HG02610 (cell line): ENCODE measurements around the gene RSPH3.
A peak's percentile ranks its signal among the peaks of the same experiment; 100 is the strongest.
"Not testable (repeated sequence)": the region's sequence is repeated elsewhere in the genome, so short reads cannot be mapped to it uniquely, and the experiment has no call there.

Experiments used
- ATAC-seq: cut with Tn5 transposase; IDR thresholded peaks from one replicate; pipeline ENCODE4 v1.9.1; 2021; ENCODE audit warnings: mild to moderate bottlenecking, moderate library complexity; ENCODE audit not compliant: unreplicated experiment

Gene RSPH3, protein sequence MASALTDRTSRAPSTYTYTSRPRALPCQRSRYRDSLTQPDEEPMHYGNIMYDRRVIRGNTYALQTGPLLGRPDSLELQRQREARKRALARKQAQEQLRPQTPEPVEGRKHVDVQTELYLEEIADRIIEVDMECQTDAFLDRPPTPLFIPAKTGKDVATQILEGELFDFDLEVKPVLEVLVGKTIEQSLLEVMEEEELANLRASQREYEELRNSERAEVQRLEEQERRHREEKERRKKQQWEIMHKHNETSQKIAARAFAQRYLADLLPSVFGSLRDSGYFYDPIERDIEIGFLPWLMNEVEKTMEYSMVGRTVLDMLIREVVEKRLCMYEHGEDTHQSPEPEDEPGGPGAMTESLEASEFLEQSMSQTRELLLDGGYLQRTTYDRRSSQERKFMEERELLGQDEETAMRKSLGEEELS

DNA sequence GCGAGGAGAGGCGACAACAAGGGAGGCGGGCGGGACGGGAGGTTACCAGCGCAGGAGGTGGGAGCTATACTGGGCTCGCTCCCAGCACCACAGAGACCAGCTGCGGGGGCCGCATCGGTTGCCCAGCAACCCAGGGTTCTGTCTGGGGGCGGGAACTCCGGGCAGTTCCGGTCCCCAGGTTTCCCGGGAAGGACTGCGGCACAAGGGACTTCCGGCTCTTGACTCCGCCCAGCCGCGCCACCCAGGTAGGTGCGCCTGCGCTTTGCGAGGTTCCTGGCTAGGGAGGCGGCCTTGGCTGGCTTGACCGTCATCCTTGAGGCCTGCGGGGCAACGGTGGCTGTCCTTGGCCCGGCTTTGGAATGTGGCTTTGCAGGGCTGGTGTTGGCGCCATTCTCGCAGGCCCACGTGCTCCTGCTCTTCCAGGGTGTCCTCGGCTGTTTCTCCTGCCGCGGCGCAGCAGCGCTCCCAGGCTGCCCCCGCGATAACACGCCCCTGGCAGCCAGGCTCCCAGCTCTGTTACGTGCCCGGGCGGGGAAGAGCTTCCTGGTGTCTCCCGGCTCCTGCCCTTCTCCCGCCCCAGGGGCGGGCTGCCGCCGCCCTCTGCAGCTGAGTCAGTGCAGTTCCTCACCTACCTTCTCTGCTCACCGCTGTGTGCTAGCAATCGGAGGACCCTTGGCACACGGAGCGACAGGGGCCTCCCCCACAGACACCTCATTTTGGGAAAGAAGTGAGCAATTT lies at the start of gene RSPH3:
Gene RSPH3 (minus strand): TSS at position 537 of the 738 bp plus-strand sequence. CDS start 652 bp downstream, outside the sequence.
- ATAC-seq: peak; percentile 93

DNA sequence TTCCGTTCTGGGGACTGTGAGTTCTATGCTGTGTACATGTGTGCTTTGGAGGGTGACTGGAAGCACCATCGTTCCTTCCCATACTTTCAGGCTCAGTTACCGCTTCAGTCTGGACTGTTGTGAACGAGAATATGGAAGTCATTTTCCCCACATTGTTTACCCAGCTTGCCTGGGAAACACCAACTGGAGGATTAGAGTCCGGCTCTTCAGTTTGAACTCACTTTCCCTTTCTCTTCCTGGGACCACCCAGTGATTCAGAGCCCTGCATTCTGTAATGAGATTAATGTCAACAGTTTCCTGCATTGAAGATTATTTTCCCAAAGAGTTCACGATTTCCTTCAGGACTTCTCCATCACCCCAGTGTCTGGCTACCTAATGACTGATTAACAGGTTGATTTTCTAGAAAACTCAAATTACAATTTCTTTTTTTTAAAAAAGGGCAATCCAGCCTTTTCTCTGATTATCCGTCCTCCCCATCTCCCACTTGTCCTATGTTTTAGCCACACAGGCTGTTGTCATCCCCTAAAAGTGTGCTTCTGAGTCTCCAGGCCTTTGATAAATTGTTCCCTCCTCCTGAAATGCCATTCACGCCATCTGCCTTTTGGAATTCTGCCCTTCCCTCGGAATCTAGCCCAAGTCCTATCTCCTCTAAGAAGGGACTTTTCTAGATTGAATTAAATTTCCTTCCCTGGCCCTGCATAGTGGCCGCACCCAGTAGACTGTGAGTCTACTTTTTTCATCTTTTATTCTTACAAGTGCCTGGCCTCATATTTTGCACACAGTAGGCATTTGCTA lies 48.1 kb upstream of the RSPH3 start:
- no peak for ATAC-seq

DNA sequence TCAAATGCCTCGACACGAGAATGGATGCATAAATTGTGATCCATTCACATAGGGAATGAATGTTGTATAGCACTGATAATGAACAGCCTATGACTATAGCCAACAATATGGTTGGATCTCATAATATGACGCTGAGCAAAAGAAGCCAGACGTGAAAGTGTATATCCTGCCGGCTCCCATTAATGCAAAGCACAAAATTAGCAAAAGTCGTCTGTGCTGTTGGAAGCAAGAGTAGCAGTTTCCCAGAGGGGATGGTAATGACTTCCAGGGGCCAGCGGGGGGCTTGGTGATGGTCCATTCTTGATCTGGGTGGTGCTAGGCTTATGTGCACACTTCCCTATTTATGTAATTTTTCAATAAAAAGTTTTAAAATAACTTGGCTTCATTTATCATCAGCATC lies 45.8 kb upstream of the RSPH3 start:
- ATAC-seq: no peak

DNA sequence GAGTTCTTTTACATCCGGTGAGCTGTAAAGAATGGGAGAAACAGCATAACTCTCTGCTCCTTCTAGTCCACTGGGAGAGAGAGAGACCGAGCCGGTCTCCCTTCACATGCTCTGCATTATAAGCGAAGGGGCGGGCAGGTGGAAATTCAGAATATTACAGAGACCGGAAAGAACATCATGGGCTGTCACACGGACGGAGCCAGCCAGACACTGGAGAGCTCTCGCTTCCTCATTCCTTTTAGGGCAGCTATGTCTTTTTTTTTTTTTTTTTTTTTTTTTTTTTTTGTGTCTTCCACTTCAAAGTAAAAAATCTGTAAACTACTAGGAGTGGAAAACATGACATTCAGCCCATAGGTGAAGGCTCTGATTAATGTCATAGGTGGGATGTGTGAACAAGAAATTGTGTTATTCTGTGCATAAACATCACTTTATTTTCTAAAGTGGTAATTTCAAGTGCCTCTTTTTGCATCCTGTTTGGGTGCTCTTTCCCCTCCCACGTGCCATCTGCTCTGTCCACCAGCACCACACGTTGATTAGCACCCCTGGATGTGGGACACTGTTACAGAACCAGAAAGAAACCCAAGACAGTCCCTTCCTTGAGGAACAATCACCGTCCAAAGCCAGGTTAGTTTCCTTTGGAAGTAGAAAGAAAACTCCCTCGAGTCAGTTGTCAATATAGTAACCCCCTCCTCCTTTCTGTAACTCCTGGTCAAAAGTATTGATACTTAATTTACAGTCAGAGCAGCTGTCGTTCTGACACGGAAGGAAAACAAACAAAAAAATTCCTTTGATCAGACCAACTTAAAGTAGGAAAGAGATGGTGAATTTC lies 45.1 kb upstream of the RSPH3 start, which contains the start of gene TAGAP:
Gene TAGAP (minus strand): TSS at position 93 of the 829 bp plus-strand sequence. CDS start 845 bp downstream, outside the sequence.
- ATAC-seq: peak; percentile 89

DNA sequence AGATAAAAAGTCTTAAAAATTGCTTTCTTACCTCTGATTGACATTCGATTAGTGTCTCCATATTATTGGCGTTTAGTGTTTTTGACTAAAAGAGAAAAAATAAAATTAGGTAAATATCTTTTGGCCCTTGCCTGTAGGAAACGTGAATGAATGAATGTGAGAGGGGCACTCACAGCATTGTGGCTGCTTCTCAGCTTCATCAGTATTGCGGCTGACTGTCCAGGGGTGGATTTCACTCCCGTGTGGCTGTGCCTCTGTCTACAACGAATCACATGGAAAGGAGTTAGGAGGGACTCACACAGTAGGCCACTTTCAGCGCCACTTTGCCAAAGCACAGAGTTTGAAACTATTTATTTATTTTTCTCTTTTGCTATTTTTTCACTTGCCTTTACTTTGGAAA lies 43.9 kb upstream of the RSPH3 start:
- no peak for ATAC-seq

DNA sequence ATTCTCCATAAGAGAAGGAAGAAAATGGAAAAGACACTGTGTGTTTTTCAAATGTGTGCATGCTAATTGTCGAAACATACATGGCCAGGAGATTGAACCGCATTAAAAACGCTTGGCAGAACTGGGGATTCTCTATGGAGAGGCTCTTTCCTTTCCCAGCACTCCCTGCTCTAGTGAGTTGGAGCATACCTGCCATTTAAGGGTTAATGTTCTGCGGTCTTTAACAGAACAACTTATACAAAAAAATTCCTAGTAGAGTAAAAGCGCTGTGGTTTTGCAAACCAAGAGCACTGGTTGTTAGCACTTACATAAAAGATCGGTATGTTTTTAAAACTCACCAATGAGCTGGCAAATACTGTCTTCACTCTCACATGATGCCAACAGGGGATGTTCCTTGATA lies 43.2 kb upstream of the RSPH3 start:
- no peak for ATAC-seq

DNA sequence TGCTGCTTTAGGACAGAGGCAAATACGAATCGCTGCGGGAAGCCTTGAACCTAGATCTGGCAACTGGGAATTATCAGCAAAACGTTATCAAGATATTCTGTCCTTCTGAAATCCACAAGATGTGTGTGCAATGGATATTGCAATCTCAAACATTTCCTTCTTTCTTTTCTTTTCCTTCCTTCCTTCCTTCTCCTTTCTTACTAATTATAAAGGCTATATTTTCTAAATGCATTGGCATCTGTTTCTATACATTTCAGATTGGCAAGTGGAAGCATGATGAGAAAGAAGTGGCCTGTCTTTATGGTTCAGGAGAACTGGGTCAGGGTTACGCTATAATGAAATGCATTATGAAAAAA lies 42.8 kb upstream of the RSPH3 start:
- no peak for ATAC-seq

DNA sequence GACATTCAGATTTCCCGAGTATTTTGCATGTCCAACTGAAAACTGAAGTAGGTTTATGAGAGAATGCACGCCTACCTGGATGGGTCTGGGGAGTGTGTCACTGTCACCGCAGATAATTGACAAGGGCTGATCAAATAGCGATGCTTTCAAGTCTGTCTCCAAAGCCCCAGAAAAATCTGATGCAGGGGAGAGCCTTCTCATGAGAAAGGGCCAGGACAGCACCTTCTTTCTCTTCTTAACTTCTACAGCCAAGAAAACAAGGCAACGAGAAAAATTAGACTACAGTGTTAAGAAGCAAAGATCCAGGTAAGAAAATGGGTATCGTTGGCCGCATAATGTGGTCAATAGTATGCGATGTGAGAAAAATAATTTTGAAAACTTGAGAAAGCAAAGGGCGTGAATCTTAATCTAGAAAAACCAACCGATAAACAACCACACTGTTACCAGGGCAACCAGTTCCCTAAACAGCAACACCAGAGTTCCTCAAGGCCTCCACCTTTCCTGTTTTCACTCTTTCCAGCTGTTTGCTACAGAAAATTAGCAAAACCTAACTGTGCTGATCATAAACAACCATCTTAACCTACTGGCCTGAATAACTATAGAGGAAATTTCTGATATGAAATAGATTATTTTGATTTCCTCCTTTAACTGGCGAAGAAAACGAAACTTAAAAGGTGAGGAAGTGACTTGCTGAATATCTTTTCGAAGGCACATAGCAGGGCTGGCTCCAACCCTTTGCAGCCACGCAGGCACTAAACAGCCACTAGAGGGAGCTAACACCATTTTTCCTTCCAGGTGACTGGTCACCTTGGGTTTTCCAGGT lies 42.2 kb upstream of the RSPH3 start:
- ATAC-seq: peak; percentile 28

DNA sequence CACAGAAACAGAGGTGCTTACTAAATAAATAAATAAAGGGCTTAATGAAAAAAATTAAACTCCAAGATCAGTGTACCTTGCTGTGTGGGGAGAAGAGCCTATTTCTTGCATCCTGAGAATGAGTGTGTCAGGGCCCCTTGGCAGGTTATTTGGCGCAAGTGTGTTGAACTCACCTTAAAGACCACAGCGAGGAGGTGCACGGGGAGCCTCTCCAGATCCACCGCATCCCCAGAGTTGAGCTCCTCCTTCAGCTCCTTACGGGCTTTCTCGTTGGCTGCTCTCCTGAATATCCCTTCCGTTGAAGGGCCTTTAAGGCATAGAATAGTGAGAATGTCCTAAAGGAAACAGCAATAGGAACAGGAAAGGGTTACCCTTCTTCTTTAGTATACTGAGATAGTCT lies 41.2 kb upstream of the RSPH3 start:
- no peak for ATAC-seq

DNA sequence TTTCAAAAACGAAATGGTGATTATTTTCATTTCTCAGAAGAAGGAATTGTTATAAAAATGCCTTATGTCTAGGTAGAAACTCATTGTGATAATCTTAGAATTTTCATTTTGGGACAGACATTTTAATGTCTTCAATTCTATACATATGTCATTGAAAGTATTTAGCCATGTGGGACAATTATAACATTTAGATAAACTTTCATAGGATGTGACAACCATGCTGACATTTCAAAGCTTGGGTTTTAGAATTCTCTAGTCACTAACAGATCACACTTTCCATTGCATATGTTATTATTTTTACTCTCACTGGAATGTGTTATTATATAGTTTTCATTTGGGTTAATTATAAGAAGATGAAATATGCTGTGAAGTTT lies 39.9 kb upstream of the RSPH3 start:
- ATAC-seq: no peak

DNA sequence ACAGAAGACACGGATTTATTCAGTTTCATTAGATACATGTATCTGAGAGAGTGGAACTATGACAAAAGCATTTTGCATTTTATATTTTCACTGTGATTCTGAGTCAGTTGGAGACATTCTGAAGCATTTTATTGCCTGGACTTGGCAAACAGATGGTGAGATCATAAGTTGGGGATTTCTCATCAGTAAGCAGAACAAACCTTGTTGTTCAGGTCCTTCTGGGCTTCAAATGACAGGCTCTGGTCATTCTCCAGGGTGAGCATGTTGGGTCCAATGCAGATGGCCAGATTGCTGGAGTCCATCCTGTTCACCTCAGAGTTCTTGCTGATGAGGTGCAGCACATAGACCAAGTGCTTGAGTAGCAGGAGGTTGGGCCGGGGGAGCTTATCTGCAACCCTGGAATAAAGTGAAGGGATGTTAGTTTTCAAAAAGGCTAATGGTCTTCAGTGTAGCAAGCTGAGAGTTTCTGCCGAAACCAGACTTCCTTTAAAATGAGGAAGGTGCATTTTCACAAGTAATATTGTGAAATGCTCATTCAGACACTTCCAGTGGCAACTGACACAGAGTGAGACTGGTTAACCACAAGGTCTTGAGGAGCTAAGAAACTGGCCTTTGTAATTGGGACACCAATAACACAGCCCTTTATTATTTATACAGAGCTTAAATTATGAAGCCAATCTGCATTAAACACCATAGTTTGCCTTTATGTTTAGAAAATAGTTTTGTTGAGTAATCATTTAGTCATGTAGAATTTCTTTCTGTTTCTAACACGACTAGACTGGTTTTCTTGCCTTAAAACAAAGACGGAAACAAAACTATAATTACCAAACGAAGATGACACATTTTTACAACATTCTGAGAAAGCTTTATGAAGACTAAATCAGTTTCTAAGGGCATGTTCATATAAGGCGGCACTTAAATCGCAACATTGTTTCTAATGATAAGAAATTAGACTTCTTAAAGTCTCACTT lies 39.2 kb upstream of the RSPH3 start:
- peak; percentile 83 for ATAC-seq

DNA sequence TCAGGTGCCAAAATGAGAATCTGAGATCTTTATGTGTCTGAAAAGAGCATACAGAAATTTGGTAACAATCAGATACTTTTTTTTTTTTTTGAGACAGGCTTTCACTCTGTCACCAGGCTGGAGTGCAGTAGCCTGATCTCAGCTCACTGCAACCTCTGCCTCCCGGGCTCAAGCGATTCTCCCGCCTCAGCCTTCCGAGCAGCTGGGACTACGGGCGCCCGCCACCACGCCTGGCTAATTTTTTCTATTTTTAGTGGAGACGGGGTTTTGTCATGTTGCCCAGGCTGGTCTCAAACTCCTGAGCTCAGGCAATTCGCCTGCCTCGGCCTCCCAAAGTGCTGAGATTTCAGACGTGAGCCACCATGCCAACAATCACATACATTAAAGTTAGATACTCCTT lies 38.3 kb upstream of the RSPH3 start:
- ATAC-seq: not testable (repeated sequence)

DNA sequence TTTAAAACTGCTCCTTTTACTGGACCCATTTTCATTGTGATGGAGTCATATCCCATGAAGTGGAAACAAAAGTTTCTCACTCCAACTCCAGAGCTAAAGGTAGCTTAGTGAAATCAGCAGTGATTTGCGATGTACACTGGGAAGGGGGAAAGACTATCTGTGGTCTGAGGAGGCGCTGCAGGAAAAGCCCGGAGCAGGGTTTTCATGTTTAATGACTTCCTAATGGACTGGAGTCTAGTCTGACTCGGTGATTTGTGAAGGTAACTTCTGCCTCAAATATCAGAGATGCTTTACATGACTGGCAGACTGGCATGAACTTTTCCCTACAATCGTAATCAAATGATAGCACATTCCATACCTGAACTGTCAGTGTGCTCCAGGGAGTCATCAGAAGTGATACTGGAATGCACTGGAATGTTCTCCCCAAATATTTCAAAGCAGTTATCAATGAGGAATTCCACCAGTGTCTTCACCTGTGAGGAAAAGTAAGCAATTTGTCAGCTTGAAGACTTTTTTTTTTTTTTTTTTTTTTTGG lies 37.8 kb upstream of the RSPH3 start:
- no peak for ATAC-seq

DNA sequence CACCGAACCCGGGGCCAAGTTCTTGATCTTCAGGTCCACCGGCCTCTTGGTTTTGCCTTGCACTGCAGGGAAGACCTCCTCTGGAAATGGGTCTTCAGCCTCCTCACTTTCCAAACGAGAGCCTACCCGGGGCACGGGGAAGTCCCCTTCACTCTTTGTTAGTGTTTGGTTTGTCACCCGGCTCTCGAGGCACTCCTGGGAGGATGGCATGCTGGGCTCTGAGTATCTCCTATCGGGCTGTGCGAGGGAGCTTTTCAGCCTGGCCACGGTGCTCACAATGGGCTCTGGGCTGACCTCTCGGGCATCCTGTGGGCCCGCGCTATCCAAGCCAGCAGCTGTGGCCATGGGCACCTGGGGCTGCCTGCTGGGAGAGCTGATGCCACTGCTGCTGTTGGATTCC lies 36.7 kb upstream of the RSPH3 start:
- no peak for ATAC-seq

DNA sequence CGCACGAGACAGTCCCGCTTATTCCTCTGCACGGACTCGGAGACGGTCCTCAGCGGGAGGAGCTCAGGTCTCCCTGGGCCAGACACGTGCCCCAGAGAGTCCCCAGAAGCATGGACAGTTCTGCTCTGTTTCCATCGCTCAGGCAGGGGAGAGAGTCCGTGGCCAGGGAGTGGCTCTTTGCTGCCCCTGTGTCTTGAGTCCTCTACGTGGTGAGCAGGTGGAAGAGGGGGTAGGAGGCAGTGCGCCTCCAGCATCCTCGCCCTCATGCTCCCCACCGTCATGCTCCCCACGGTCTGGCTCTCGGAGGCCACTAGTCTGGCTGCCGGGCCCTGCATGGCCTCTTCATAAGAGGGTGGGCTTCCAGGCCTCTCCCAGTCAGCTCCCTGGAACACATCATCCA lies 35.9 kb upstream of the RSPH3 start:
- no peak for ATAC-seq

DNA sequence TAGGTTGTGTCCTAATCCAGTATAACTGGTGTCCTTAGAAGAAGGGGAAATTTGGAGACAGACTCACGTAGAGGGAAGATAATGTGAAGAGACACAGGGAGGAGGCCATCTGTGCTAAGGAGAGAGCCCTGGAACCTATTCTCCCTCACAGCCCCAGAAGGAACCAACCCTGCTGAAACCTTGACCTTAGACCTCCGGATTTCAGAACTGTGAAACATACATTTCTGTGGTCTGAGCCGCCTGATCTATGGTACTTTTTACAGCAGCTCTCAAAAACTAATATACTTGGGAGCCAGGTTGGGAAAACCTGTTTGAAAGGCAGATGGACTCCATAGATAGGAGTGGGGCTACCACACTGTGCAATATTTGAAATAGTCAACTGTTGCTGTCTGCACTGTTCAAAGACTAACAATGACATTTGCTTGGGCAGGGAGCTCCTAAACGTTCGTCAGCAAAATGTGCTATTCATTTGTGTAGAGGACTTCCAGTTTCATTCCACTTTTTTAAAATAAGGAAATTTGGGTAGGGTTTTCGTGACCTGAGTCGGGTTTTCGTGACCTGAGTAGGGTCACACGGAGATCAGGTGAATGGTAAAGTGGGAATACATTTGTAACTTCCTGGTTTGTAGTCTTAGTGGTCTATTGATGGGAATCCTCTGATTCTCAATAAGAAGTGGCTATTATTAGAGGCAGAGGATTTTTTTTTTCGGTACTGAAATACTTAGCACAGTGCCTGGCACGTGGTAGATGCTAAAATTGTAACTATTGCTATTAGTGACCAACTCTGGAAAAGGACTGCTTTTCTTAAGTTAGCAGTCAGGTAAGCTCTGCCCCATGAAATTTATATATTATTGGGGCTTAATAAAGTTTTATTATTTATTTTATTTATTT lies 33.4 kb upstream of the RSPH3 start:
- ATAC-seq: no peak

DNA sequence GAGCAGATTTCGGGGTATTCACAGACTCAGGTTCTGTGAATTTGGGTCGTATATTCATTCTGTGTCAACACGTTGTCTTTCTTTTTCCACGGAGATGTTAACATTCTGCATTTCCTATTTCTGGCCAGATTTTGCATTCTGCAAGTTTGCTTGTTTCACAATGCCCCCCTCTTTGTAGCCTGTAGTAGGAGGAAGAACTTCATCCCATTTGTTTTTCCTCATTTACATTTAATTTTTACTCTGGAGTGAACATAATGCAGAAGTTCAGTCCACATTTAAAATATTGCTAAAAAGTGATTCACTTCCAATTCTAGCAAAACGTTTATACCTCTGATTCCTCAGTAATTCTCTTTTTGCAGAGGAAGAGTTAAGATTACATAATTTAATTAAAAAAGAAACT lies 31.8 kb upstream of the RSPH3 start:
- ATAC-seq: no peak
